Skeletal muscle tissue (tissue), 4 donors: Measurements from ENCODE around the gene ZNF593. TPM values are rescaled to one million over a fixed set of nuclear protein-coding genes. Genes with fewer than 3 reads are reported as not detected.

ENCODE experiments used
- H3K27ac ChIP-seq: one replicate; pipeline ENCODE4 v1.7.0; 2013; ENCODE audit warnings: mild to moderate bottlenecking, low read depth, low read length, inconsistent platforms
- H3K27me3 ChIP-seq, 3 donors: one replicate each; pipeline ENCODE4 v1.7.0; 2013; ENCODE audit warnings: low read length in 3 of 3; ENCODE audit not compliant: control insufficient read depth in 3 of 3, insufficient read depth in 3 of 3
- H3K36me3 ChIP-seq, 3 donors: one replicate each; pipeline ENCODE4 v1.7.0; 2013; ENCODE audit warnings: low read length in 3 of 3; ENCODE audit not compliant: control insufficient read depth in 3 of 3, insufficient read depth in 3 of 3
- H3K4me1 ChIP-seq, 3 donors: one replicate each; pipeline ENCODE4 v1.7.0; 2013; ENCODE audit warnings: low read length in 3 of 3, mild to moderate bottlenecking in 3 of 3; ENCODE audit not compliant: control insufficient read depth in 3 of 3, insufficient read depth in 3 of 3
- H3K4me3 ChIP-seq, 3 donors: one replicate each; pipeline ENCODE4 v1.7.0; 2013; ENCODE audit warnings: low read length in 3 of 3
- H3K9ac ChIP-seq, 3 donors: one replicate each; pipeline ENCODE4 v1.7.0; 2013; ENCODE audit warnings: low read length in 3 of 3, mild to moderate bottlenecking in 3 of 3, moderate library complexity in 2 of 3, low read depth in 1 of 3
- H3K9me3 ChIP-seq, 3 donors: one replicate each; pipeline ENCODE4 v1.7.0; 2013; ENCODE audit warnings: low read length in 3 of 3; ENCODE audit not compliant: control insufficient read depth in 3 of 3
- total RNA-seq: library from RNA; depleted of rRNA; stranded (reverse); fragments of >200 nt; gene quantifications from one replicate; pipeline ENCODE4 v1.2.3, GENCODE V29; 2014
- donor health status: Osteomylitis.

The ZNF593 gene
- total RNA-seq, 1 donor from 2014 or later = 21.9 TPM

- Histone ChIP-seq H3K9ac (peak overlapping the region in 2 of 3 donors; percentile 54 to 65), H3K27me3 (no peaks in the 10 kb centered on the region), H3K4me1 (peaks cover 14 to 30% (median 18%) of the 10 kb centered on the region in 3 donors), H3K9me3 (no peaks in the 10 kb centered on the region), H3K36me3 (peaks cover 0 to 5% (median 0%) of the 10 kb centered on the region in 3 donors), H3K4me3 (peak overlapping the region; percentile 4 to 49 (median 8)), H3K27ac (peak overlapping the region; percentile 51)
Observed at GRCh38 chr1:26127235-26128163, 42.2 kb upstream of the ZNF593 start.

GRCh38 chr1:26129778-26130177, 39.9 kb upstream of the ZNF593 start:
- peaks cover 7 to 22% (median 11%) of the 10 kb centered on the region in 3 donors for H3K4me1 ChIP-seq
- H3K36me3 ChIP-seq = no peaks in the 10 kb centered on the region
- H3K9ac ChIP-seq = no peak overlapping the region
- H3K9me3 ChIP-seq = no peaks in the 10 kb centered on the region
- H3K27me3 ChIP-seq = no peaks in the 10 kb centered on the region
- no peak overlapping the region for H3K4me3 ChIP-seq
- H3K27ac ChIP-seq = no peak overlapping the region

GRCh38 chr1:26130695-26131094, 39.0 kb upstream of the ZNF593 start:
- H3K4me1 ChIP-seq = peaks cover 7 to 19% (median 11%) of the 10 kb centered on the region in 3 donors
- no peaks in the 10 kb centered on the region for H3K9me3 ChIP-seq
- no peaks in the 10 kb centered on the region for H3K36me3 ChIP-seq
- H3K27ac ChIP-seq = no peak overlapping the region
- H3K4me3 ChIP-seq = no peak overlapping the region
- H3K27me3 ChIP-seq = no peaks in the 10 kb centered on the region
- no peak overlapping the region for H3K9ac ChIP-seq

- H3K36me3 ChIP-seq = no peaks in the 10 kb centered on the region
- no peaks in the 10 kb centered on the region for H3K27me3 ChIP-seq
- H3K4me1 ChIP-seq = peaks cover 7 to 18% (median 10%) of the 10 kb centered on the region in 3 donors
Observed at GRCh38 chr1:26132128-26132833, 37.4 kb upstream of the ZNF593 start.

GRCh38 chr1:26132834-26133167, 36.9 kb upstream of the ZNF593 start:
- H3K27me3 ChIP-seq = no peaks in the 10 kb centered on the region
- no peaks in the 10 kb centered on the region for H3K36me3 ChIP-seq
- H3K27ac ChIP-seq = no peak overlapping the region
- H3K4me3 ChIP-seq = no peak overlapping the region
- H3K9ac ChIP-seq = no peak overlapping the region
- H3K9me3 ChIP-seq = no peaks in the 10 kb centered on the region
- H3K4me1 ChIP-seq = peaks cover 6 to 13% (median 6%) of the 10 kb centered on the region in 3 donors

More at GRCh38 chr1:26132128-26132833, 37.4 kb upstream of the ZNF593 start:
- Histone ChIP-seq H3K4me3 (no peak overlapping the region), H3K27ac (no peak overlapping the region), H3K9ac (no peak overlapping the region), H3K9me3 (no peaks in the 10 kb centered on the region)

GRCh38 chr1:26134466-26134865, 35.2 kb upstream of the ZNF593 start:
- H3K9ac ChIP-seq = no peak overlapping the region

GRCh38 chr1:26138974-26139558, 30.6 kb upstream of the ZNF593 start:
- no peaks in the 10 kb centered on the region for H3K27me3 ChIP-seq
- H3K27ac ChIP-seq = no peak overlapping the region
- H3K4me3 ChIP-seq = no peak overlapping the region
- no peaks in the 10 kb centered on the region for H3K4me1 ChIP-seq
- H3K9me3 ChIP-seq = no peaks in the 10 kb centered on the region
- no peak overlapping the region for H3K9ac ChIP-seq
- no peaks in the 10 kb centered on the region for H3K36me3 ChIP-seq

More at GRCh38 chr1:26134466-26134865, 35.2 kb upstream of the ZNF593 start:
- Histone ChIP-seq H3K9me3 (no peaks in the 10 kb centered on the region), H3K27me3 (no peaks in the 10 kb centered on the region), H3K4me3 (no peak overlapping the region), H3K27ac (no peak overlapping the region), H3K4me1 (peaks cover 0 to 3% (median 0%) of the 10 kb centered on the region in 3 donors), H3K36me3 (no peaks in the 10 kb centered on the region)

GRCh38 chr1:26142159-26142558, 27.5 kb upstream of the ZNF593 start:
- Histone ChIP-seq H3K36me3 (no peaks in the 10 kb centered on the region), H3K27ac (no peak overlapping the region), H3K4me3 (no peak overlapping the region), H3K9ac (no peak overlapping the region), H3K9me3 (no peaks in the 10 kb centered on the region), H3K4me1 (peaks cover 2 to 4% (median 3%) of the 10 kb centered on the region in 3 donors), H3K27me3 (peaks cover 0 to 5% (median 0%) of the 10 kb centered on the region in 3 donors)

- peaks cover 2 to 4% (median 3%) of the 10 kb centered on the region in 3 donors for H3K4me1 ChIP-seq
- H3K27ac ChIP-seq = no peak overlapping the region
- peaks cover 0 to 5% (median 0%) of the 10 kb centered on the region in 3 donors for H3K27me3 ChIP-seq
- H3K9ac ChIP-seq = peak overlapping the region in 1 of 3 donors; percentile 10
- no peaks in the 10 kb centered on the region for H3K9me3 ChIP-seq
- no peaks in the 10 kb centered on the region for H3K36me3 ChIP-seq
- H3K4me3 ChIP-seq = no peak overlapping the region
Observed at GRCh38 chr1:26145041-26145959, 24.4 kb upstream of the ZNF593 start.
